DMS53 (cell line): ENCODE measurements around the gene CACNB1.

Source experiments
- DNase-seq: peaks from one replicate; lab custom pipeline; 2025; lab: John Stamatoyannopoulos, UW

CACNB1 gene

GRCh38 chr17:39197380-39198185 lies at the start of gene CACNB1:
TSS of gene CACNB1 (minus strand) at chr17:39197669. CDS start at chr17:39197495, 174 bp downstream.
- DNase-seq: peak; percentile 85

GRCh38 chr17:39246274-39246673 lies 48.8 kb upstream of the CACNB1 start:
- DNase-seq: no peak

- DNase-seq: peak; percentile 87
These were observed 47.4 kb upstream of the CACNB1 start for GRCh38 chr17:39244600-39245570.

GRCh38 chr17:39244016-39244599 lies 46.6 kb upstream of the CACNB1 start:
- no peak for DNase-seq

GRCh38 chr17:39243155-39243554 lies 45.7 kb upstream of the CACNB1 start:
- DNase-seq: no peak

GRCh38 chr17:39240631-39241030 lies 43.2 kb upstream of the CACNB1 start:
- no peak for DNase-seq

- peak; percentile 88 for DNase-seq
These were observed 42.3 kb upstream of the CACNB1 start for GRCh38 chr17:39239640-39240314.

GRCh38 chr17:39238311-39238972 lies 41.0 kb upstream of the CACNB1 start:
- DNase-seq: peak; percentile 92

GRCh38 chr17:39237586-39237985 lies 40.1 kb upstream of the CACNB1 start:
- DNase-seq: no peak

GRCh38 chr17:39236981-39237441 lies 39.5 kb upstream of the CACNB1 start:
- peak; percentile 53 for DNase-seq

GRCh38 chr17:39236450-39236927 lies 39.0 kb upstream of the CACNB1 start:
- peak; percentile 28 for DNase-seq

GRCh38 chr17:39235555-39236449 lies 38.3 kb upstream of the CACNB1 start:
- DNase-seq: peak; percentile 76

GRCh38 chr17:39231591-39232551 lies 34.4 kb upstream of the CACNB1 start:
- peak; percentile 52 for DNase-seq

GRCh38 chr17:39231091-39231561 lies 33.7 kb upstream of the CACNB1 start:
- DNase-seq: no peak

GRCh38 chr17:39230361-39230760 lies 32.9 kb upstream of the CACNB1 start:
- DNase-seq: no peak

- no peak for DNase-seq
These were observed 31.9 kb upstream of the CACNB1 start for GRCh38 chr17:39229274-39229913.

GRCh38 chr17:39227364-39227919 lies 30.0 kb upstream of the CACNB1 start:
- no peak for DNase-seq
